Prostate gland (tissue), 2 donors: ENCODE data around the gene FAM200C. TPM values are rescaled to one million over a fixed set of nuclear protein-coding genes. Genes with fewer than 3 reads are reported as not detected.

Source experiments
- DNase-seq: peaks from one replicate; pipeline ENCODE4 v3.0.0-alpha.2; 2019; ENCODE audit warnings: low spot score
- H3K27ac ChIP-seq, 2 donors: fragments of 200-600 bp; sonication (generic); 2 replicates each; pipeline ENCODE4 v1.5.1; 2017 to 2019
- H3K27me3 ChIP-seq: fragments of 200-600 bp; sonication (generic); replicated peaks from 2 replicates; pipeline ENCODE4 v1.5.1; 2019; ENCODE audit not compliant: insufficient read depth
- H3K36me3 ChIP-seq, 2 donors: fragments of 200-600 bp; sonication (generic); 1 replicate in 1 of 2; 2 replicates in 1 of 2; pipeline versions ENCODE4 v1.5.1 to v1.8.1; 2017 to 2019
- H3K4me1 ChIP-seq: fragments of 200-600 bp; sonication (generic); replicated peaks from 2 replicates; pipeline ENCODE4 v1.5.1; 2019
- H3K4me3 ChIP-seq, 2 donors: fragments of 200-600 bp; sonication (generic); 2 replicates each; pipeline ENCODE4 v1.5.1; 2017 to 2019
- H3K9me3 ChIP-seq: fragments of 200-600 bp; sonication (generic); 2 replicates; pipeline ENCODE4 v1.5.1; 2017
- POLR2A ChIP-seq: fragments of 450-650 bp; IDR thresholded peaks from one replicate; pipeline ENCODE4 v1.6.1; 2016; ENCODE audit warnings: antibody characterized with exemption, mild to moderate bottlenecking
- POLR2AphosphoS5 ChIP-seq: sonication (generic); formaldehyde crosslinking; IDR thresholded peaks from one replicate; pipeline ENCODE4 v1.6.1; 2017; ENCODE audit warnings: antibody characterized with exemption
- WGBS: methylation state at CpG from one replicate; pipeline ENCODE4 v1.1.5; 2018; 5-methylcytosine and 5-hydroxymethylcytosine counted together
- intact Hi-C: fragments of 100-400 bp; cut with DNase I; formaldehyde crosslinking; loops from one replicate; pipeline ENCODE4 v1.14.2; 2022
- total RNA-seq, 2 donors: library from RNA; depleted of rRNA; stranded (reverse); fragments of >200 nt; gene quantifications; one replicate each; pipeline ENCODE4 v1.1.0, GENCODE V29; 2016
- TF ChIP-seq, protein P1 (sequence below), 4 experiments: fragments of 200-600 bp in 2 of 4; fragments of 450-650 bp in 2 of 4; sonication (generic) in 2 of 4; IDR thresholded peaks; 1 replicate in 3 of 4; 2 replicates in 1 of 4; pipeline ENCODE4 v1.5.1; 2016 to 2019; ENCODE audit warnings: antibody characterized with exemption in 4 of 4, mild to moderate bottlenecking in 2 of 4, moderate library complexity in 2 of 4

Gene FAM200C
- total RNA-seq, 2 donors from 2014 or later = 6.3 to 8.6 TPM

GRCh38 chr5:160398806-160399205 lies 1.0 kb downstream of the FAM200C start:
- WGBS = 31% methylated on average over 4 of the region's 4 CpGs

DNA sequence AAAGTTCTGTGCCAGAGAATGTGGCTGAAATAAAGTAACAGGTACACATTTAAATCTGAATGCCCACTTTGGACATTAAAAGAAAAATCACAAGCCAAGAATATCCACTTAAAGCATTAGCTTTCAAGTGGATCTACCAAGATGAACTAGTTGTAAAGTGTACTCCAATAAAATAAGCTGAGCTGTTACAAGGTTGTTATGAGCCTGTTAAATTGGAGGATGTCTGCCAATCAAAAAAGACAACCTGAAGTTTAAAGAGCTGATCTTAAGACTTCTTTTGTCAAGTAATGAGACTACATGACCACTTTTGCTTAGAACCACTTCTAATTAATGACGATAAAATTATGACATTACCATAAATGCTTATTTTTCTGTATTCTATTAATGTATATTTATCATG lies 2.4 kb downstream of the FAM200C start:
- H3K4me1 ChIP-seq = no peaks in the 10 kb centered on the region
- no peak overlapping the region for H3K4me3 ChIP-seq
- 95% methylated on average over 1 of the region's 1 CpG for WGBS
- intact Hi-C loops = no loop called here
- no peak overlapping the region for H3K27ac ChIP-seq
- DNase-seq = no peak
- no peaks in the 10 kb centered on the region for H3K27me3 ChIP-seq
- TF ChIP-seq POLR2A (no peak), POLR2AphosphoS5 (no peak)
- TF ChIP-seq, protein P1, sequence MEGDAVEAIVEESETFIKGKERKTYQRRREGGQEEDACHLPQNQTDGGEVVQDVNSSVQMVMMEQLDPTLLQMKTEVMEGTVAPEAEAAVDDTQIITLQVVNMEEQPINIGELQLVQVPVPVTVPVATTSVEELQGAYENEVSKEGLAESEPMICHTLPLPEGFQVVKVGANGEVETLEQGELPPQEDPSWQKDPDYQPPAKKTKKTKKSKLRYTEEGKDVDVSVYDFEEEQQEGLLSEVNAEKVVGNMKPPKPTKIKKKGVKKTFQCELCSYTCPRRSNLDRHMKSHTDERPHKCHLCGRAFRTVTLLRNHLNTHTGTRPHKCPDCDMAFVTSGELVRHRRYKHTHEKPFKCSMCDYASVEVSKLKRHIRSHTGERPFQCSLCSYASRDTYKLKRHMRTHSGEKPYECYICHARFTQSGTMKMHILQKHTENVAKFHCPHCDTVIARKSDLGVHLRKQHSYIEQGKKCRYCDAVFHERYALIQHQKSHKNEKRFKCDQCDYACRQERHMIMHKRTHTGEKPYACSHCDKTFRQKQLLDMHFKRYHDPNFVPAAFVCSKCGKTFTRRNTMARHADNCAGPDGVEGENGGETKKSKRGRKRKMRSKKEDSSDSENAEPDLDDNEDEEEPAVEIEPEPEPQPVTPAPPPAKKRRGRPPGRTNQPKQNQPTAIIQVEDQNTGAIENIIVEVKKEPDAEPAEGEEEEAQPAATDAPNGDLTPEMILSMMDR (IDR thresholded peaks at IDR 0.05) = no peak
- no peaks in the 10 kb centered on the region for H3K36me3 ChIP-seq
- no peaks in the 10 kb centered on the region for H3K9me3 ChIP-seq

More at GRCh38 chr5:160398806-160399205, 1.0 kb downstream of the FAM200C start:
- TF ChIP-seq POLR2AphosphoS5 (no peak), POLR2A (no peak)
- TF ChIP-seq, protein P1 (IDR thresholded peaks at IDR 0.05) = no peak
- H3K4me1 ChIP-seq = no peaks in the 10 kb centered on the region
- no peaks in the 10 kb centered on the region for H3K9me3 ChIP-seq
- no peaks in the 10 kb centered on the region for H3K27me3 ChIP-seq
- DNase-seq = no peak
- H3K4me3 ChIP-seq = peak overlapping the region in 1 of 2 donors; percentile 54
- peaks cover 2 to 4% of the 10 kb centered on the region in 2 donors for H3K36me3 ChIP-seq
- H3K27ac ChIP-seq = no peak overlapping the region
- intact Hi-C loops = no loop called here

GRCh38 chr5:160395111-160395510 lies 4.7 kb downstream of the FAM200C start:
- intact Hi-C loops = no loop called here

GRCh38 chr5:160390787-160391696 lies 8.8 kb downstream of the FAM200C start:
- DNase-seq = no peak
- H3K36me3 ChIP-seq = no peaks in the 10 kb centered on the region
- WGBS = 77% methylated on average over 8 of the region's 8 CpGs
- no peaks in the 10 kb centered on the region for H3K4me1 ChIP-seq
- H3K27me3 ChIP-seq = no peaks in the 10 kb centered on the region
- H3K4me3 ChIP-seq = no peak overlapping the region
- intact Hi-C loops = loop anchor here (5.0 kb wide), 1 partner anchor 369 kb away; no protein-coding TSS in a partner anchor
- no peak for TF ChIP-seq POLR2AphosphoS5
- TF ChIP-seq, protein P1 (IDR thresholded peaks at IDR 0.05) = peak in 2 of 4 experiments; percentile 36 to 39
- H3K9me3 ChIP-seq = no peaks in the 10 kb centered on the region
- no peak overlapping the region for H3K27ac ChIP-seq

More at GRCh38 chr5:160395111-160395510, 4.7 kb downstream of the FAM200C start:
- Histone ChIP-seq H3K9me3 (no peaks in the 10 kb centered on the region), H3K27ac (no peak overlapping the region), H3K36me3 (no peaks in the 10 kb centered on the region), H3K27me3 (no peaks in the 10 kb centered on the region), H3K4me3 (no peak overlapping the region), H3K4me1 (no peaks in the 10 kb centered on the region)
- TF ChIP-seq, protein P1 (IDR thresholded peaks at IDR 0.05) = no peak
- TF ChIP-seq POLR2AphosphoS5 (no peak), POLR2A (no peak)
- DNase-seq = no peak
- 94% methylated on average over 7 of the region's 7 CpGs for WGBS
